Thyroid gland (tissue), 4 donors: ENCODE data around the gene CNN3.

Experiments
- CTCF ChIP-seq, 6 experiments: fragments of 200-600 bp in 3 of 6; fragments of 450-650 bp in 3 of 6; sonication (generic) in 3 of 6; IDR thresholded peaks; one replicate each; pipeline ENCODE4 v1.5.1; 2016 to 2019; ENCODE audit warnings: antibody characterized with exemption in 6 of 6, mild to moderate bottlenecking in 2 of 6, inconsistent platforms in 1 of 6, moderate library complexity in 1 of 6
- POLR2A ChIP-seq, 2 donors: fragments of 450-650 bp; IDR thresholded peaks; one replicate each; pipeline ENCODE4 v1.6.1; 2017; ENCODE audit warnings: antibody characterized with exemption in 2 of 2, mild to moderate bottlenecking in 2 of 2, moderate library complexity in 1 of 2

GRCh38 chr1:94966033-94966432 is 39.1 kb upstream of the CNN3 start:
- TF ChIP-seq CTCF (IDR thresholded peaks at IDR 0.05) (no peak), POLR2A (IDR thresholded peaks at IDR 0.05) (no peak)
